GM12878 (cell line): ENCODE data around the gene DENND1A. TPM values are rescaled to one million over a fixed set of nuclear protein-coding genes. Genes with fewer than 3 reads are reported as not detected.

ENCODE experiments used
- MTA2 ChIP-seq: fragments of 450-650 bp; IDR thresholded peaks from 2 replicates; pipeline ENCODE4 v1.6.1; 2016; ENCODE audit warnings: low read depth, mild to moderate bottlenecking, moderate library complexity
- RUNX3 ChIP-seq: IDR thresholded peaks from 2 replicates; pipeline ENCODE4 v1.6.1; 2012; ENCODE audit warnings: low read length, inconsistent platforms
- SRF ChIP-seq, 2 experiments: IDR thresholded peaks; 2 replicates each; pipeline ENCODE4 v1.6.1; 2011; ENCODE audit warnings: low read depth in 2 of 2, low read length in 2 of 2, mild to moderate bottlenecking in 1 of 2, moderate library complexity in 1 of 2
- polyA plus RNA-seq, 11 experiments: library from polyadenylated mRNA; depleted of rRNA in 4 of 11; unstranded in 6 of 11; stranded (reverse) in 5 of 11; fragments of >200 nt; fragmentation: Nextera tagmentation in 4 of 11; fragmentation: Illumina TruSeq in 1 of 11; extraction: Ambion mirVana in 4 of 11; extraction: Trizol in 1 of 11; gene quantifications; 1 replicate in 1 of 11; 2 replicates in 10 of 11; pipeline versions ENCODE4 v1.2.1 to v1.2.3, GENCODE V29; 2011 to 2016; ENCODE audit warnings: inconsistent platforms in 2 of 11, missing spikeins in 2 of 11, low read depth in 1 of 11
- total RNA-seq, 4 experiments: library from RNA; depleted of rRNA in 3 of 4; stranded (reverse); fragments of >200 nt in 3 of 4; fragmentation: Illumina TruSeq in 1 of 4; extraction: Trizol in 1 of 4; gene quantifications; 2 replicates each; pipeline versions ENCODE4 v1.2.1 to v1.2.3, GENCODE V29; 2013 to 2021
- TF ChIP-seq, protein P1 (sequence below): fragments of 450-650 bp; IDR thresholded peaks from 2 replicates; pipeline ENCODE4 v1.6.1; 2017; ENCODE audit warnings: mild to moderate bottlenecking, moderate library complexity
- TF ChIP-seq, protein P2 (sequence below): fragments of 450-650 bp; IDR thresholded peaks from 2 replicates; pipeline ENCODE4 v1.6.1; 2018; ENCODE audit warnings: borderline replicate concordance, mild to moderate bottlenecking; ENCODE audit not compliant: partially characterized antibody

The DENND1A gene
- total and polyA plus RNA-seq, 10 of the 15 experiments (the other 5 are each of a cell fraction or from before 2014, with no cell fraction given) = 14.1 to 48.6 (median 35.2) TPM

DNA sequence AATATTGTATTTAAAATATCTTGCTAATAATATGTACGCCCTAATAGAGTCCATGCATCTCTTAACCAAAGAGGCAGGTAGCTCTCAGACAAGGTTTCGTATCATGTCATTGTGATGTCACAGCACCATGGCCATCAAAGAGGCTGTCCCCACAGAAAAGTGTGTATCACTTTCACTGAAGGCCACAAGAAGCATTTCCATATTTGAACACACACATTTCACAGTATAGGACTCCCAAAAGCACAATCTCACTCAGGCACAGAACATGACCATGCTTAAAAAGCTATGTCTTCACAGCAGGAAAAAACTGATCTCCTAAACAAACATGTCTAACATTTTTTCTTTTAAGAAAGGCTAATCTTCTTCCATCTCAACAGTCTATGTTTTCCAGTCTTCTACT, 133.8 kb downstream of the DENND1A start (continued):
- TF ChIP-seq, protein P1, sequence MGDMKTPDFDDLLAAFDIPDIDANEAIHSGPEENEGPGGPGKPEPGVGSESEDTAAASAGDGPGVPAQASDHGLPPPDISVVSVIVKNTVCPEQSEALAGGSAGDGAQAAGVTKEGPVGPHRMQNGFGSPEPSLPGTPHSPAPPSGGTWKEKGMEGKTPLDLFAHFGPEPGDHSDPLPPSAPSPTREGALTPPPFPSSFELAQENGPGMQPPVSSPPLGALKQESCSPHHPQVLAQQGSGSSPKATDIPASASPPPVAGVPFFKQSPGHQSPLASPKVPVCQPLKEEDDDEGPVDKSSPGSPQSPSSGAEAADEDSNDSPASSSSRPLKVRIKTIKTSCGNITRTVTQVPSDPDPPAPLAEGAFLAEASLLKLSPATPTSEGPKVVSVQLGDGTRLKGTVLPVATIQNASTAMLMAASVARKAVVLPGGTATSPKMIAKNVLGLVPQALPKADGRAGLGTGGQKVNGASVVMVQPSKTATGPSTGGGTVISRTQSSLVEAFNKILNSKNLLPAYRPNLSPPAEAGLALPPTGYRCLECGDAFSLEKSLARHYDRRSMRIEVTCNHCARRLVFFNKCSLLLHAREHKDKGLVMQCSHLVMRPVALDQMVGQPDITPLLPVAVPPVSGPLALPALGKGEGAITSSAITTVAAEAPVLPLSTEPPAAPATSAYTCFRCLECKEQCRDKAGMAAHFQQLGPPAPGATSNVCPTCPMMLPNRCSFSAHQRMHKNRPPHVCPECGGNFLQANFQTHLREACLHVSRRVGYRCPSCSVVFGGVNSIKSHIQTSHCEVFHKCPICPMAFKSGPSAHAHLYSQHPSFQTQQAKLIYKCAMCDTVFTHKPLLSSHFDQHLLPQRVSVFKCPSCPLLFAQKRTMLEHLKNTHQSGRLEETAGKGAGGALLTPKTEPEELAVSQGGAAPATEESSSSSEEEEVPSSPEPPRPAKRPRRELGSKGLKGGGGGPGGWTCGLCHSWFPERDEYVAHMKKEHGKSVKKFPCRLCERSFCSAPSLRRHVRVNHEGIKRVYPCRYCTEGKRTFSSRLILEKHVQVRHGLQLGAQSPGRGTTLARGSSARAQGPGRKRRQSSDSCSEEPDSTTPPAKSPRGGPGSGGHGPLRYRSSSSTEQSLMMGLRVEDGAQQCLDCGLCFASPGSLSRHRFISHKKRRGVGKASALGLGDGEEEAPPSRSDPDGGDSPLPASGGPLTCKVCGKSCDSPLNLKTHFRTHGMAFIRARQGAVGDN = no peak
- TF ChIP-seq, protein P2, sequence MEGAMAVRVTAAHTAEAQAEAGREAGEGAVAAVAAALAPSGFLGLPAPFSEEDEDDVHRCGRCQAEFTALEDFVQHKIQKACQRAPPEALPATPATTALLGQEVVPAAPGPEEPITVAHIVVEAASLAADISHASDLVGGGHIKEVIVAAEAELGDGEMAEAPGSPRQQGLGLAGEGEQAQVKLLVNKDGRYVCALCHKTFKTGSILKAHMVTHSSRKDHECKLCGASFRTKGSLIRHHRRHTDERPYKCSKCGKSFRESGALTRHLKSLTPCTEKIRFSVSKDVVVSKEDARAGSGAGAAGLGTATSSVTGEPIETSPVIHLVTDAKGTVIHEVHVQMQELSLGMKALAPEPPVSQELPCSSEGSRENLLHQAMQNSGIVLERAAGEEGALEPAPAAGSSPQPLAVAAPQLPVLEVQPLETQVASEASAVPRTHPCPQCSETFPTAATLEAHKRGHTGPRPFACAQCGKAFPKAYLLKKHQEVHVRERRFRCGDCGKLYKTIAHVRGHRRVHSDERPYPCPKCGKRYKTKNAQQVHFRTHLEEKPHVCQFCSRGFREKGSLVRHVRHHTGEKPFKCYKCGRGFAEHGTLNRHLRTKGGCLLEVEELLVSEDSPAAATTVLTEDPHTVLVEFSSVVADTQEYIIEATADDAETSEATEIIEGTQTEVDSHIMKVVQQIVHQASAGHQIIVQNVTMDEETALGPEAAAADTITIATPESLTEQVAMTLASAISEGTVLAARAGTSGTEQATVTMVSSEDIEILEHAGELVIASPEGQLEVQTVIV = no peak
- TF ChIP-seq RUNX3 = peak; percentile 61; the same call in 1 of the 2 replicates
- peak in 1 of 2 experiments; percentile 27; a peak in 1 of 4 replicates for TF ChIP-seq SRF (IDR thresholded peaks at IDR 0.05; ENCODE audit: low read depth in 2 of 2, low read length in 2 of 2)
- TF ChIP-seq MTA2 = peak; percentile 59
- TF ChIP-seq, all 136 proteins: peak for 15
